GM19372 (cell line): ENCODE measurements around the gene CASZ1.

Experiments
- ATAC-seq: cut with Tn5 transposase; IDR thresholded peaks from one replicate; pipeline ENCODE4 v1.9.1; 2021; ENCODE audit warnings: mild to moderate bottlenecking, low read depth, moderate library complexity; ENCODE audit not compliant: unreplicated experiment

CASZ1 gene

DNA sequence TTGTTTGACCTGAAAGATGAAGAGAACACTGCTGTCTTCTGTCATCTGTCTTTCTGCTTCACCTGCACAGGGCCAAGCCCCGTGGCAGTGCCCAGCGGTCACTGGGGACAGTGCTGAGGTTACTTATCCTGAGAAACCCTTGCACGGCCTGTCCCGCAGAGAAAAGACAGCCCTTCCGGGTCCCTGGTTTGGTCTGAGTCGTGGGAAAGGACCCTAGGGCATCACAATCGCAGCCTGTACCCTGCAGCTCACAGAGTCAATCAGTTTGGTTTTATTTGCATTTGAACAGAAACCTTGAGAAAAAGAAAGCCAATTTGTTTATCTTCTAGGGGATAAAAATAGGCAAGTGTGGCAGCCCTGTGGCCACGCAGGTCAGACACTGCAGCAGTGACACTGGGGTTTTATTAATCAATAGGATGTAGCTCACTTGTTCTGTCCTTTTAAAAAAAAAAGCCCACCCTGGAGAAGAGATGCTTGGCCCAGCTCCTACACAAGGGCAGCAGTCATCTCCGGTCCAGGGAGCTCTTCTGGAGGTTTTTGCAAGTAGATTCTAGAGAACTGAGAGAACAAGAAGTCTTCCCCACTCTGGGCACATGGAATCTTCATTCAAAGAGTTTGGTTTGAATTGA lies 201.7 kb downstream of the CASZ1 start:
- no peak for ATAC-seq

DNA sequence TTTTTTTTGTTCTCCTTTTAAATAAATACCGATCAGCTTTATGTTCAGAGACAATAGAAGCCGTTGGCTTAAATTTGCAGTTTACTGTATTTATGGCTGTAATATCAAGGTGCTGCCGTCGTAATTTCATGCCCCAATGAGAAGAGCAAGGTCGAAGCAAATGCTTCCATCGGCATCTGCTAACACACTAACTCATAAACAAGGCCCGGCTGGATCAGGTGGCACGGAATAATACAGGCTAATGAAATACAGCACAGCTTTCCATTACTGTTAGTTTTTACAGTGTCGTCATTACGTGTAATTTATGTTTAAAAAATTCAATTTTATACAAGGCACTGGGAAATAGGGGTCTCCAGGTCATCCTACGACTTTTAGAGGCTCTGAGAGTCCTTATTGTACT lies 202.7 kb downstream of the CASZ1 start:
- ATAC-seq = no peak

- ATAC-seq = no peak
Measured at GRCh38 chr1:10592373-10592772, 204.1 kb downstream of the CASZ1 start.

- ATAC-seq = no peak
Measured at GRCh38 chr1:10591010-10591409, 205.4 kb downstream of the CASZ1 start.

- no peak for ATAC-seq
Measured at GRCh38 chr1:10589074-10589473, 207.4 kb downstream of the CASZ1 start.

- ATAC-seq = no peak
Measured at GRCh38 chr1:10588640-10589039, 207.8 kb downstream of the CASZ1 start.
